Adrenal gland (tissue), 12 donors: ENCODE results near the gene CDK15. TPM values are rescaled to one million over a fixed set of nuclear protein-coding genes. Genes with fewer than 3 reads are reported as not detected.

ENCODE experiments used
- DNase-seq, 7 donors: peaks; one replicate each; pipeline ENCODE4 v3.0.0-alpha.2; 2019 to 2020
- H3K27ac ChIP-seq, 5 donors: fragments of 200-600 bp; sonication (generic) in 4 of 5; 1 replicate in 3 of 5; 2 replicates in 2 of 5; pipeline versions ENCODE4 v1.5.1 to v1.8.0; 2016 to 2020; ENCODE audit warnings: mild to moderate bottlenecking in 1 of 5
- H3K27me3 ChIP-seq: fragments of 200-600 bp; 2 replicates; pipeline ENCODE4 v1.8.0; 2021
- H3K36me3 ChIP-seq, 2 donors: fragments of 200-600 bp; replicated peaks in 1 of 2; 1 replicate in 1 of 2; 2 replicates in 1 of 2; pipeline versions ENCODE4 v1.5.1 to v1.8.0; 2018 to 2022
- H3K4me1 ChIP-seq, 2 donors: fragments of 200-600 bp; replicated peaks in 1 of 2; 1 replicate in 1 of 2; 2 replicates in 1 of 2; pipeline versions ENCODE4 v1.5.1 to v1.8.0; 2018 to 2021
- H3K4me3 ChIP-seq, 4 donors: fragments of 200-600 bp; sonication (generic) in 3 of 4; one replicate each; pipeline ENCODE4 v1.5.1; 2016 to 2018
- H3K9me3 ChIP-seq, 3 donors: fragments of 200-600 bp; sonication (generic) in 1 of 3; replicated peaks in 1 of 3; 1 replicate in 2 of 3; 2 replicates in 1 of 3; pipeline versions ENCODE4 v1.5.1 to v1.8.0; 2016 to 2021
- CTCF ChIP-seq, 6 experiments: fragments of 450-650 bp in 4 of 6; fragments of 200-600 bp in 2 of 6; sonication (generic) in 1 of 6; IDR thresholded peaks; 1 replicate in 5 of 6; 2 replicates in 1 of 6; pipeline versions ENCODE4 v1.5.1 to v1.8.0; 2016 to 2021; ENCODE audit warnings: antibody characterized with exemption in 6 of 6, mild to moderate bottlenecking in 2 of 6, moderate library complexity in 1 of 6
- POLR2A ChIP-seq, 2 donors: fragments of 450-650 bp; IDR thresholded peaks; one replicate each; pipeline ENCODE4 v1.6.1; 2017; ENCODE audit warnings: antibody characterized with exemption in 2 of 2, mild to moderate bottlenecking in 2 of 2, moderate library complexity in 1 of 2
- WGBS, 4 donors: extraction: QIAGEN DNeasy Blood & Tissue Kit in 2 of 4; methylation state at CpG; one replicate each; pipeline versions ENCODE4 v1.1.5 to v1.1.7; 2013 to 2017; 5-methylcytosine and 5-hydroxymethylcytosine counted together
- intact Hi-C, 2 donors: fragments of 100-400 bp; cut with DNase I; formaldehyde crosslinking; loops; one replicate each; pipeline versions ENCODE4 v1.14.1 to v1.15.0; 2022 to 2023
- polyA plus RNA-seq, 3 donors: library from polyadenylated mRNA; stranded (reverse); fragments of 200-250 nt in 2 of 3; fragments of 350-450 nt in 1 of 3; fragmentation: Illumina TruSeq in 1 of 3; extraction: RNeasy Lipid Tissue Mini Kit (QIAGEN cat#74804) in 1 of 3; gene quantifications; one replicate each; pipeline ENCODE4 v1.2.3, GENCODE V29; 2013 to 2014
- total RNA-seq, 9 donors: library from RNA; depleted of rRNA in 4 of 9; stranded (reverse); fragments of >200 nt in 4 of 9; fragments of 120-200 nt in 1 of 9; fragmentation: NEBNext Ultra II Directional in 1 of 9; extraction: Animal tissue kit (Norgen Biotek cat#: 25700) in 1 of 9; gene quantifications; one replicate each; pipeline versions ENCODE4 v1.1.0 to v1.2.4, GENCODE V29; 2013 to 2023
- donor health status: healthy with polysubstance abuse.
- donor health status: Bipolar disorder and iron deficiency.
- donor health status: DM: yes; HTN: yes; CAD: no.
- donor health status: DM: no; HTN: no; CAD: no.
- donor health status: DM: no; HTN: no; CAD: no.
- donor health status: DM: yes; HTN: yes; CAD: no.

The CDK15 gene
- total and polyA plus RNA-seq, 12 donors, result 0.06 to 1.2 (median 0.14) TPM; not detected in 1

GRCh38 chr2:201855356-201855755, 49.0 kb downstream of the CDK15 start:
- Histone ChIP-seq H3K27me3 (no peaks in the 10 kb centered on the region), H3K4me3 (no peak overlapping the region), H3K4me1 (peaks cover 0 to 4% of the 10 kb centered on the region in 2 donors), H3K9me3 (no peaks in the 10 kb centered on the region), H3K36me3 (no peaks in the 10 kb centered on the region), H3K27ac (no peak overlapping the region)
- TF ChIP-seq CTCF (IDR thresholded peaks at IDR 0.05) (no peak), POLR2A (IDR thresholded peaks at IDR 0.05) (no peak)
- intact Hi-C loops, result loop anchor here in 1 of 2 donors (5.0 to 10.0 kb wide), 2 partner anchors 51 to 322 kb away; partner anchors contain the start of gene CDK15
- DNase-seq, result no peak
- WGBS, 4 donors, result 73 to 80% (median 76%) methylated on average over 3 of the region's 3 CpGs

- Histone ChIP-seq H3K4me1 (peaks cover 0 to 9% of the 10 kb centered on the region in 2 donors), H3K4me3 (no peak overlapping the region), H3K9me3 (no peaks in the 10 kb centered on the region), H3K27ac (no peak overlapping the region), H3K36me3 (no peaks in the 10 kb centered on the region), H3K27me3 (no peaks in the 10 kb centered on the region)
- intact Hi-C loops, result loop anchor here in 1 of 2 donors (5.0 to 10.0 kb wide), 2 partner anchors 53 to 320 kb away; partner anchors contain the start of gene CDK15
- WGBS, 4 donors, result 93 to 98% (median 95%) methylated on average over 2 of the region's 2 CpGs
- no peak for TF ChIP-seq CTCF (IDR thresholded peaks at IDR 0.05)
- TF ChIP-seq POLR2A (IDR thresholded peaks at IDR 0.05), result no peak
- DNase-seq, result no peak
Observed at GRCh38 chr2:201857326-201857725, 51.0 kb downstream of the CDK15 start.

GRCh38 chr2:201858281-201859184, 52.2 kb downstream of the CDK15 start:
- Histone ChIP-seq H3K27me3 (no peaks in the 10 kb centered on the region), H3K9me3 (no peaks in the 10 kb centered on the region), H3K4me1 (peaks cover 0 to 9% of the 10 kb centered on the region in 2 donors), H3K36me3 (no peaks in the 10 kb centered on the region), H3K4me3 (no peak overlapping the region), H3K27ac (no peak overlapping the region)
- peak in 4 of 7 donors; percentile 9 to 22 (median 16) for DNase-seq
- WGBS, 4 donors, result 24 to 32% (median 25%) methylated on average over 16 of the region's 16 CpGs
- intact Hi-C loops, result loop anchor here in 1 of 2 donors (5.0 to 10.0 kb wide), 2 partner anchors 54 to 319 kb away; partner anchors contain the start of gene CDK15
- TF ChIP-seq POLR2A (IDR thresholded peaks at IDR 0.05), result no peak
- TF ChIP-seq CTCF (IDR thresholded peaks at IDR 0.05), result no peak

- no peak overlapping the region for H3K27ac ChIP-seq
- no peak for DNase-seq
- 89 to 93% (median 90%) methylated on average over 5 of the region's 5 CpGs for WGBS, 4 donors
- H3K4me3 ChIP-seq, result no peak overlapping the region
- H3K9me3 ChIP-seq, result no peaks in the 10 kb centered on the region
- intact Hi-C loops, result loop anchor here (5.0 to 10.0 kb wide), 2 partner anchors 55 to 317 kb away; partner anchors contain the start of gene CDK15 (in 1 of the 2)
- H3K4me1 ChIP-seq, result peaks cover 0 to 9% of the 10 kb centered on the region in 2 donors
- H3K27me3 ChIP-seq, result no peaks in the 10 kb centered on the region
- TF ChIP-seq POLR2A (IDR thresholded peaks at IDR 0.05) (no peak), CTCF (IDR thresholded peaks at IDR 0.05) (no peak)
- H3K36me3 ChIP-seq, result no peaks in the 10 kb centered on the region
Observed at GRCh38 chr2:201859949-201860348, 53.6 kb downstream of the CDK15 start.
